CD4-positive, alpha-beta T cell treated with Interleukin-4 for 1 hour (primary cell): ENCODE data around the gene USP33.
A peak's percentile ranks its signal among the peaks of the same experiment; 100 is the strongest.
"Not testable (repeated sequence)": the region's sequence is repeated elsewhere in the genome, so short reads cannot be mapped to it uniquely, and the experiment has no call there.

Source experiments
- DNase-seq, 2 donors: peaks; one replicate each; pipeline ENCODE4 v3.0.0-alpha.2; 2020 to 2022

The USP33 gene

GRCh38 chr1:77759071-77760028 lies at the start of gene USP33:
Gene USP33, minus strand, starts transcription at chr1:77759852. Its CDS starts 18,155 bp downstream, at chr1:77741697.
- DNase-seq = peak; percentile 89 to 90

DNA sequence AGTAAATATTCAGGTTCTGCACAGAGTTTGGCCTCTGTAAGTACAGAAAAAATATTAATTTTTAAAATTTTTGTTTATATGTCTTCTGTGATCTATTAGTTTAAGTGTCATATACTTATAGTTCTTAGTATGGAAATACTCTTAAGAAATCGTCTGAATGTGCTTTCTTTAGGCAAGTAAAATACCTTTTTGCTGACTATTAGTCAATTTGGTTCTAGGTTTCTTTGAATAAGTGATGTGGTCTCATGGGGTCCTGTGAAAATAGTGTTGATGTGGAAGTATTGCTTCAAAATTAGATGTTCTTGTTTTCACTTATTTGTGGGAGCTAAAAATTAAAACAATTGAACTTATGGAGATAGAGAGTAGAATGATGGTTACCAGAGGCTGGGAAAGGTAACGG lies 43.7 kb upstream of the USP33 start:
- no peak for DNase-seq

GRCh38 chr1:77802026-77802425 lies 42.4 kb upstream of the USP33 start:
- no peak for DNase-seq

GRCh38 chr1:77797991-77798390 lies 38.3 kb upstream of the USP33 start:
- no peak for DNase-seq

DNA sequence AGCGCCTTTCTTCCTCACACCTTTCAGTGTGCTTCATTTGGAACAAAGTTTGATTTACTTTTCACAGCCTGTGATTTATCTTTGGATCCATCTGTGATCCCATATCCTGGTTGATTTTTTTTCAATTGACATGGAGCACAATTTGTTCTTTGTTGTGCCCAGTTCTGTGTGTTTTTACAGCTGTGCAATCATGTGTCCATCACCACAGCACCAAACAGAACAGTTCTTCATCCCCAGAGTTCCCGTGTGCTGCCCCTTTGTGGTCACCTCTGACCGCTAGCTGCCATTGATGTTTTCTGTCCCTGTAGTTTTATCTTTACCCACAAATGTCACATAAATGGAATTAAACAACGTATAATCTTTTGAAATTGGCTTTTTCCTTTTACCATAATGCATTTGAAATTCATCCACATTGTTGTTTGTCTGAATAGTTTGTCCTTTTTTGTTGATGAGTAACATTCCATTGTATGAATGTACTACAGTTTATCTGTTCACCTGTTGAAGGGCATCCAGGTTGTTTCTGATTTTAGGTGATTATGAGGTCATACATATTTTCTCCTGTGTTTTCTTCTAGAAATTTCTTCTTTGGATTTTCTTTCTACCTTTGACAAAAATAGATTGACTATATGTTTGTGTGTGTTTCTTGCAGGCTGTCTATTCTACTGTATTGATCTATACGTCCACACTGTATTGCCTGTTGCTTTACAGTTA lies 37.2 kb upstream of the USP33 start:
- no peak for DNase-seq

GRCh38 chr1:77794550-77794949 lies 34.9 kb upstream of the USP33 start:
- DNase-seq = no peak

DNA sequence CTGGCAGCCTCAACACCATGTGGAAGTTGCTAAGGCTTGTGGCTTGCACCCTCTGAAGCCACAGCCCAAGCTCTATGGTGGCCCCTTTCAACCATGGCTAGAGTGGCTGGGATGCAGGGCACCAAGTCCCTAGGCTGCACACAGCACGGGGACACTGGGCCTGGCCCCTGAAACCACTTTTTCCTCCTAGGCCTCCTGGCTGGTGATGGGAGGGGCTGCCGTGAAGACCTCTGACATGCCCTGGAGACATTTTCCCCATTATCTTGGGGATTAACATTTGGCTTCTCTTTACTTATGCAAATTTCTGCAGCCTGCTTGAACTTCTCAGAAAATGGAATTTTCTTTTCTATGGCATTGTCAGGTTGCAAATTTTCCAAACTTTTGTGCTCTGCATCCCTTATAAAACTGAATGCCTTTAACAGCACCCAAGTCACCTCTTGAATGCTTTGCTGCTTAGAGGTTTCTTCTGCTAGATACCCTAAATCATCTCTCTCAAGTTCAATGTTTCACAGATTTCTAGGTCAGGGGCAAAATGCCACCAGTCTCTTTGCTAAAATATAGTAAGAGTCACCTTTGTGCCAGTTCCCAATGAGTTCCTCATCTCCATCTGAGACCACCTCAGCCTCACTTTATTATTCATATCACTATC lies 26.6 kb upstream of the USP33 start:
- not testable (repeated sequence) for DNase-seq

DNA sequence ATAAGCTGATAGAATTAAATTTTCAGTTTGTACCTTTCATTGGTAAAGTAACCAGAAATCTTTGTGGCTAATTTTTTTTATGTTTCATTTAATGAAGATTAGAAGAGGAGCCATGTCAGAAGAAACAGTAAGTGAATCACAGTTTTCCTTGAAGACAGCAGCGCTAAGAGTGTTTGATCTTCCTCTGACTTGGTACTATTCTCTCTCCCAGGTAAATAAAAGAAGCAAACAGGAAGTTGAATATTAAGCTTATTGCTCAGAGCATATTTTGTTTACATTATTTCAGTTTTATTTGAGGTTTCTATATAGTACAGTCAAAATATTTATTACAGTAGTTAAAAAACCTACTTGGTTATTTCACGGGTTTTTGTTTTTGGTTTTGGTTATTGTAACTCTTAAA lies 23.5 kb upstream of the USP33 start:
- DNase-seq = no peak

GRCh38 chr1:77781683-77782082 lies 22.0 kb upstream of the USP33 start:
- DNase-seq = no peak

DNA sequence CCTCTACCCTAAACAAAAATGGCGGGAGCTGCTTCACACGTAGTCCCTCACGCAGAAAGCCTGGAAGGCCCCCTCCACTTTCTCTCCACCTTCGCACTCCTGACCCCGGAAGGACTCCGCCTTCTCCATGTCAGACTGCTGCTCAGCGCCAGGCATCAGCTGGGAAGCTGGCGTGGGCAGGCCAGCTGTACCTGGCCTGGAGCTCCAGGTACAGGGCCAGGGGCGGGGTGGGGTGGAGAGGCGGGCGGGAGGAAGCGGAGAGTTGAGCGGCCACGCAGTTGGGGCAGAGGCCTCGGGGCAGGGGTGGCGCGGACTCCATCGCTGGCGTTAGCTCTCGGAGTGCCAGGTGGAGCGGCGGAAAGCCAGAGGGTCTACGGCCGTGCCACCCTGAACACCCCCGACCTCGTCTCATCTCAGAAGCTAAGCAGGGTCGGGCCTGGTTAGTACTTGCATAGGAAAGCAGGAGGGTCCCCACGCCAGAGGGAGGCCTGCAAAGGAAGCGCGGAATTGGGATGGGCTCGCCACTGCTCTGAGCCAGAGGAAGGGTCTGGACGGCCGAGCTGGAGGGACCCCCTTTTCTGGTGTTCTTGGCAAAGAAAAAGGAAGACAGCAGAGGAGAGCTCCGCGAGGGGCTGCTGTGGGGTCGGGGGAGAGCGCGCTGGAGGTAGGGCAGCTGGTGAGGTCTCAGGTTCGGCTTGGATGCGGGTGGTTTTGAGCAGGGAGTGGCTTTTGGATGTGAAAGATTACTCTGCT lies 20.1 kb upstream of the USP33 start, which contains the start of gene MIGA1:
Gene MIGA1, plus strand, starts transcription at position 121 of the 753 bp plus-strand sequence. CDS start 3,604 bp downstream, outside the sequence.
- peak; percentile 91 to 94 for DNase-seq

DNA sequence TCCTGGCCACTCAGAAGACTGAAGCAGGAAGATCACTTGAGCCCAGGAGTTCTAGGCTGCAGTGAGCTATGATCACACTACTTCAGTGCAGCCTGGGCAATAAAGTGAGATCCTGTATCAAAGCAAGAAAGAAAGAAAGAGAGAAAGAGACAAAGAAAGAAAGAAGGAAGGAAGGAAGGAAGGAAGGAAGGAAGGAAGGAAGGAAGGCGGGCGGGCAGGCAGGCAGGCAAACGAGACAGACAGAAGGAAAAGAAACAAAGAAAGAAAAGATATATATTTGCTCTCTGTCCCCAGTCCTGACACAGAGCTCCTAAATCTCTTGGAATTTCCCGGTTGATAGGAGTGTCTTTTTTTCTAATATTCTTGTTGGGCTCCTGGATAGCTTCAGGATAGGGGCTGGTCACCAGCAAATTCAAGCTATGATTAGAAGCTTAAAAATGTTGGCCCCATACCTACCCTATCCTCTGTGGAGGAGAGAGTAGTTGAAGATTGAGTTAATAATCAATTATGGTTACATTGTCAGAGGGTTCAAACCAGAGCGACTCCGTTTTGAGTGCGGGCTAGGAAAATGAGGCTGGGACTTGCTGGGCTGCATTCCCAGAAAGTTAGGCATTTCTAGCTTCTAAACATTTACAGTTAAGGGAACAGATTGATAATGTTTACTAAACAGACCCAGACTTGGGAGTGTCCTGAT lies 16.5 kb upstream of the USP33 start:
- no peak for DNase-seq

DNA sequence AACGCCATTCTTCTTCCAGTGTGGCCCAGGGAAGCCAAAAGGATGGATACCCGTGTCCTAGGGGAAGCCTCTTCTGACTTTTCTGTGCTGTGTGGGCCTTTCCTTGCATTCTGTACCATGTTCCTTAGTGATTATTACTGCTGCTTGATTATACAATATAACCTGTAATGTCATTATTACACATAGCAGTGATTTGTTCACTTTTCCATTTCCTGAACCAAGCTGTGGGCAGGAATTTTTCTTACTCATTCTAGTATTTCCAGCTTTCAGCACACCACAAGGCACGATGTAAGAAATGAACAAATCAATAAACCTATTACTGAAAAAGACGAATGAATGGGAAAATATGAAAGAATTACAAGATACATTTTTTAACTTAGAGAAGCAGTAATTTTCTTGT lies 8.4 kb upstream of the USP33 start:
- no peak for DNase-seq

GRCh38 chr1:77762072-77762476 lies 2.4 kb upstream of the USP33 start:
- no peak for DNase-seq

DNA sequence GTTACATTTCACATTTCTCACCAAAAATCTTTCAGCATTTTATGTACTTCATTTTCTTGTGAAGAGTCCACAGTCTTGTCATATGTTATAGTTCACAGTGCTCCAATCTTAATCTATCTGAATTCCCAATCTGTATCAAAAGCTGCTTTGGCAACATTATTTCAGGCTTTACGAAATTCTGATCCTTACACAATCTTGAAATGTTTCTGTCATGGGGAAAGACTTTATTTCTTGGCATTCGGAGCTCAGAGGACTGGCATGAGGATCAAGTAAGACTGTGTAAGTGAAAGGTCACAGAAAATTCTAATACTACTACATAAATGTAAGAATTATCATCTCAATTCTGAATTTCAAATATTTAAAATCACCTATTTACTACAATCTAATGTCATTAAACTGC lies 2.0 kb downstream of the USP33 start:
- DNase-seq = no peak

- DNase-seq = no peak
Observed at GRCh38 chr1:77757066-77757584, 2.5 kb downstream of the USP33 start.

GRCh38 chr1:77756052-77756754 lies 3.4 kb downstream of the USP33 start:
- no peak for DNase-seq

DNA sequence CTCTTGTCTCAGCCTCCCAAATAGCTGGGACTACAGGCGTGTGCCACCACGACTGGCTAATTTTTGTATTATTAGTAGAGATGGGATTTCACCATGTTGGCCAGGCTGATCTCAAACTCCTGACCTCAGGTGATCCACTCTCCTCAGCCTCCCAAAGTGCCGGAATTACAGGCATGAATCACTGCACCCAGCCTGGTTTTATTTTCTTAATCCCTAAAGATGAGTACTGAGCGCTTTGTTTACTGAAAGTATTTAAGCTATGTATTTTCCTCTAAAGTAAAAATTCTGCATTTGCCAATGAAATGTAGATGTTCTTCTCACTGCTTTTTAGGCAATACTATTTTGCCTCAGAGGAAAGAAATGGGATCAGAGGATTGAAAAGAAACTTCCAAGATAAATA lies 10.2 kb downstream of the USP33 start:
- not testable (repeated sequence) for DNase-seq

DNA sequence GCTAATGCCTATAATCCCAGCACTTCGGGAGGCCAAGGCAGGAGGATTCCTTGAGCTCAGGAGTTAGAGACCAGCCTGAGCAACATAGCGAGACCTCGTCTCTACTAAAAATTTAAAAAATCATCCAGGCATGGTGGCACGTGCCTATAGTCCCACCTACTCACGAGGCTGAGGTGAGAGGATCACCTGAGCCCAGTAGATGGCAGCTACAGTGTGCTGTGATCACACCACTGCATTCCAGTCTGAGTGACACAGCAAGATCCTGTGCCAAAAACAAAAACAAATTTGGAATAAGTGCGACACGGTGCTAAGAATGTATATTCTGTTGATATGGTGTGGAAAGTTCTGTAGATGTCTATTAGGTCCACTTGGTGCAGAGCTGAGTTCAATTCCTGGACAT lies 15.1 kb downstream of the USP33 start:
- no peak for DNase-seq

DNA sequence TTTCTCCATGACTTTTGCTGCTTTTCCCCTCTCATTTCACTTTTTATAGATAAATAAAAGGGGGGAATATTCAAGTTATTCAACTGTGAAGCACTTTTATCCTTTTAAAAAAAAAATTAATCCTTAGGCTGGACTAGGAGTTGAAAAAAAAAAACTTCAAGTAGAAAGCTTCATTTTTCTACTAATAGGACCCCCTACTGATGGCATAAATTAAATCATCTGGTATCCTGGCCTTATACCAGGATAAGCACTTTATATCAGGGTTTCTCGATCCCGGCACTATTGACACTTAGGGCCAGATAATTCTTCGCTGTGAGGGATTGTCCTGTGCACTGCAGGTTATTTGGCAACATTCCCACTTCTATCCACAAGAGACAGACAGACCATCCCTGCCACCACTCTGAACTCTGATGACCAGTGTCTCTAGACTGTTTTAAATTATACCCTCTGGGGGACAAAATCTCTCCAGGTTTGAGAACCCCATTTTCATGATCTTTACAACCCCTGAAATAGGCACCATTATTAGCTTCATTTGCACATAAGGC lies 17.6 kb downstream of the USP33 start:
- DNase-seq = no peak

DNA sequence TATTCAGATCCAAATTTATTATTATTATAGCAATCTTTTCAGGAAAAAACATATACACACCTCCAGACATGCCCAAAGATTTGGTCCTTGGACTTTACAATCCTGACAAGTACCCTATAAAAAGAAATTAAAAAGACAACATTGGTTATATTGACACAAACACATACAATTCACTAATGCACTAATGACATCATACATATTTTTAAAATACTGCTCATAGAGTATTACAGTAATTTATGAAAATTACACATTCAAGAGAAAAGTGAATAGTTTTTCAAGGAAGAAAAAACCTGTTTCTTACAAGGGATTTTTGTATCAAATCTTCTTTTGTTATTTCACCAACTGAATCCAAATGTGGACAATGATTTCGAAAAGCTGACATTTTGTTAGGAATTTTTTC lies 18.3 kb downstream of the USP33 start:
- DNase-seq = no peak

- DNase-seq = no peak
Observed at GRCh38 chr1:77739235-77739634, 20.4 kb downstream of the USP33 start.
